ENCODE measurements around the gene ANKS1B.

Gene ANKS1B

GRCh38 chr12:98725476-98726247 is 1259.1 kb downstream of the ANKS1B start:
- TF ChIP-seq, protein P1, sequence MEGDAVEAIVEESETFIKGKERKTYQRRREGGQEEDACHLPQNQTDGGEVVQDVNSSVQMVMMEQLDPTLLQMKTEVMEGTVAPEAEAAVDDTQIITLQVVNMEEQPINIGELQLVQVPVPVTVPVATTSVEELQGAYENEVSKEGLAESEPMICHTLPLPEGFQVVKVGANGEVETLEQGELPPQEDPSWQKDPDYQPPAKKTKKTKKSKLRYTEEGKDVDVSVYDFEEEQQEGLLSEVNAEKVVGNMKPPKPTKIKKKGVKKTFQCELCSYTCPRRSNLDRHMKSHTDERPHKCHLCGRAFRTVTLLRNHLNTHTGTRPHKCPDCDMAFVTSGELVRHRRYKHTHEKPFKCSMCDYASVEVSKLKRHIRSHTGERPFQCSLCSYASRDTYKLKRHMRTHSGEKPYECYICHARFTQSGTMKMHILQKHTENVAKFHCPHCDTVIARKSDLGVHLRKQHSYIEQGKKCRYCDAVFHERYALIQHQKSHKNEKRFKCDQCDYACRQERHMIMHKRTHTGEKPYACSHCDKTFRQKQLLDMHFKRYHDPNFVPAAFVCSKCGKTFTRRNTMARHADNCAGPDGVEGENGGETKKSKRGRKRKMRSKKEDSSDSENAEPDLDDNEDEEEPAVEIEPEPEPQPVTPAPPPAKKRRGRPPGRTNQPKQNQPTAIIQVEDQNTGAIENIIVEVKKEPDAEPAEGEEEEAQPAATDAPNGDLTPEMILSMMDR (IDR thresholded peaks at IDR 0.05; ENCODE audit: extremely low read depth, insufficient read depth, missing control alignments) = peak; percentile 70
- peak; percentile 59 for DNase-seq (ENCODE audit: low spot score)
- in situ Hi-C loops (cut with MboI; ENCODE audit: low pct_unique_long_range_greater_than_20kb, low sequenced_read_pairs, unreplicated experiment) = no loop called here

DNA sequence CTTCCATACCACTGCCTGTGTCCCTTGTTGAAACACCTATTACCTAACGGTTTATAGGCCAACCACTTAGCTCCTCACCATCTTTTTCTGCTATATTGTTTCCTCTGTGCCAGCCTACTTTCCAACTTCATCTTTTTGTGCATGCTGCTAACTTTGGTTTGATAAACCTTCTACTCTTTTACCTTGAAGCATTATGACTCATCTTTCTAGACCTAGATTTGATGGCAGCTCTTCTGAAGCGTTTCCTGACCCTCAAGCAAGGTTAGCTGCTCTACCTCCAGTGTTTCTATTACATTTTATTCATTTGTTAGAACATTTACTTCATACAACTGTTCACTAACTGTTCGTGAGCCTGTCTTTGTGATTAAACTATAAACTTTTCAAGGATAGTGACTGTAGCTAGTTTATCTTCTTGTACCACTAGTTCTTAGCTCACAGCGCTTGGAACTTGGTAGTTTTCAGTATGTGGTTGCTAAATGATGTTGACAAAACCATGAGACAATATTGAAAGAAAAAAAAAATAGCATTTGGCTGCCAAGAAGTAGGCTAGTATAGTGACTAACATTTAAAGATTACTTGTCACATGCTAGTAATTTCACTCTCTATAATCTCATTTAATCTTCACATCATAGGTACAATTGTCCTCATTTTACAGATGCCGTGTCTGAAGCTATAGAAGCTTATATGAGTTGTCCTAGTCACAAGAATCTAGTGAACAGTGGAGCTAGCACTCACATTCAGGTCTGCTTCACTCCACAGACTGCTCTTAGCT is 1260.2 kb downstream of the ANKS1B start:
- TF ChIP-seq, protein P1 (IDR thresholded peaks at IDR 0.05; ENCODE audit: extremely low read depth, insufficient read depth, missing control alignments) = no peak
- DNase-seq (ENCODE audit: low spot score) = no peak
- in situ Hi-C loops (cut with MboI; ENCODE audit: low pct_unique_long_range_greater_than_20kb, low sequenced_read_pairs, unreplicated experiment) = no loop called here

- in situ Hi-C loops (cut with MboI; ENCODE audit: low pct_unique_long_range_greater_than_20kb, low sequenced_read_pairs, unreplicated experiment) = no loop called here
- TF ChIP-seq, protein P1 (IDR thresholded peaks at IDR 0.05; ENCODE audit: extremely low read depth, insufficient read depth, missing control alignments) = no peak
- no peak for DNase-seq (ENCODE audit: low spot score)
Observed at GRCh38 chr12:98721204-98721702, 1263.5 kb downstream of the ANKS1B start.

DNA sequence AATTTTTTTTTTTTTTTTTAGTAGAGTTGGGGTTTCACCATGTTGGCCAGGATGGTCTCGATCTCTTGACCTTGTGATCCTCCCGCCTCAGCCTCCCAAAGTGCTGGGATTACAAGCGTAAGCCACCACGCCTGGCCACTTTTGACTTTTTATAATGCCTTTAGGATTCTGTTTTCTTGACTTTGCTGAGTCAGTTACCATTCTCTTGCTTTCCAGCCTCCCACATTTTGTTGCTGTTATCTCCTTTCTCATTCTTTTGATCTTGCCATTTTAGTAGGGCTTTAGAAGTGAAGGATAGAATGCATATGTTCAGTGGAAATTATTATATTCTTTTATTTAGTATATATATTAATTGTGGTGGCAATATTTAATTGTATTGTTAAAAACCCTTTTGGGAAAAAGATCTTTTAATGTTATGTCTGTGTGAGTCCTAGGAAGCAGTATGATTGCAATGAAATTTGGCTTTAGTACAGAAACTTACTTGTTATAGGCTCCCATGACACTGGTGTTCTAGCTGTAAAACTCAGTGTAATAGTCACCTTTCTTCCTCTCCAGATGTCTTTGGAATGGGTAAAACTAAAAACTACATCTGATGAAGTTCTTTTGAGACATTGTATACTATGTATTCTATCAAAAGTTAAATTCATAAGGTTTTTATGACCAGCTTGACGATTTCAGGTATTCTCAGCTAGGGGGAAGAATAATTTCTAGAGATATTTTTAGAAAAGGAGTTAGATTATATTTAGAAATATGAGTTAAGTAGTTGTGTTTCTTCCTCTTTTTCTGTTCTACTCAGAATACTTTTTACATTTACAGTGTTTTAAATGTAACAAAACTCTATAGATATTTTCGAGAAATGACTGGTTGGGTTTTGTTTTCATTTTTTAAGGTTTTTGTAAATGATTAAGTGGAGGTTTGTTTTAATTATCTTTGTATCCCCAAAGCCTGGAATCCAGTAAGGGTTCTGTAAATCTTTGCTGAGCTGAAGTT is 1264.9 kb downstream of the ANKS1B start:
- in situ Hi-C loops (cut with MboI; ENCODE audit: low pct_unique_long_range_greater_than_20kb, low sequenced_read_pairs, unreplicated experiment) = no loop called here
- TF ChIP-seq, protein P1 (IDR thresholded peaks at IDR 0.05; ENCODE audit: extremely low read depth, insufficient read depth, missing control alignments) = no peak

DNA sequence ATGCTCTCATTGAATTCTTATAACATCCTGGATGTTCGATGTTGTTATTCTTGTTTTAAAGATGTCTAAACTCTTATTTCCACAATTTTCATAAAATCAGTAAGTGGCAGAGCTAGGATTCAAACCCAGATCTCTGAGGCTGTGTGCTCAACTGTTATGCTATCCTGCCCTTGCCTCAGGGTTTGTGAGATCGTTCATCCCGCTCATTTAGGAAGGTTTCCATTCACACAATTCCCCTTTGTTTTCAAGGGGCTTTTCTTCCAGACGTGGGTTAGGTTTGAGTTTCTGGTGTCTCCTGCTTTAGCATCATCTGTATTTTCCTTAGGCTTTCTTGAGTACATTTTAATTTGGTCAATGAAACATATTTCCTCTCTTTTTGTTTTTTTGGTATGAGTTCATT is 1270.3 kb downstream of the ANKS1B start:
- no peak for DNase-seq (ENCODE audit: low spot score)
- in situ Hi-C loops (cut with MboI; ENCODE audit: low pct_unique_long_range_greater_than_20kb, low sequenced_read_pairs, unreplicated experiment) = no loop called here
- TF ChIP-seq, protein P1 (IDR thresholded peaks at IDR 0.05; ENCODE audit: extremely low read depth, insufficient read depth, missing control alignments) = no peak

More for the DNA sequence above, 1264.9 kb downstream of the ANKS1B start:
- peak; percentile 17 for DNase-seq (ENCODE audit: low spot score)

GRCh38 chr12:98709022-98709421 is 1275.7 kb downstream of the ANKS1B start:
- in situ Hi-C loops (cut with MboI; ENCODE audit: low pct_unique_long_range_greater_than_20kb, low sequenced_read_pairs, unreplicated experiment) = no loop called here
- no peak for DNase-seq (ENCODE audit: low spot score)
- TF ChIP-seq, protein P1 (IDR thresholded peaks at IDR 0.05; ENCODE audit: extremely low read depth, insufficient read depth, missing control alignments) = no peak

All from GM13977 (cell line).